Kidney epithelial cell (primary cell): ENCODE results near the gene CSF2. TPM values are rescaled to one million over a fixed set of nuclear protein-coding genes. Genes with fewer than 3 reads are reported as not detected.

Experiments
- DNase-seq: peaks from one replicate; pipeline ENCODE4 v3.0.0-alpha.2; 2010; ENCODE audit warnings: low read depth
- H3K27me3 ChIP-seq: 2 replicates; pipeline ENCODE4 v1.6.0; 2011; ENCODE audit warnings: low read length; ENCODE audit not compliant: control insufficient read depth, insufficient read depth
- H3K36me3 ChIP-seq: 2 replicates; pipeline ENCODE4 v1.5.1; 2011; ENCODE audit warnings: low read length; ENCODE audit not compliant: control insufficient read depth, insufficient read depth
- H3K4me3 ChIP-seq: 2 replicates; pipeline ENCODE4 v1.5.1; 2011; ENCODE audit warnings: low read depth, mild to moderate bottlenecking, control low read depth, low read length
- total RNA-seq: library from RNA; depleted of rRNA; stranded (reverse); fragments of >200 nt; gene quantifications from 2 replicates; pipeline ENCODE4 v1.2.3, GENCODE V29; 2015
- TF ChIP-seq, protein P1 (sequence below): IDR thresholded peaks from 2 replicates; pipeline ENCODE4 v1.5.1; 2011; ENCODE audit warnings: mild to moderate bottlenecking, moderate library complexity, low read length, control low read depth, inconsistent platforms; ENCODE audit not compliant: insufficient read depth, poor library complexity, severe bottlenecking

The CSF2 gene
- total RNA-seq, 1 donor from 2014 or later: 10.5 TPM

DNA sequence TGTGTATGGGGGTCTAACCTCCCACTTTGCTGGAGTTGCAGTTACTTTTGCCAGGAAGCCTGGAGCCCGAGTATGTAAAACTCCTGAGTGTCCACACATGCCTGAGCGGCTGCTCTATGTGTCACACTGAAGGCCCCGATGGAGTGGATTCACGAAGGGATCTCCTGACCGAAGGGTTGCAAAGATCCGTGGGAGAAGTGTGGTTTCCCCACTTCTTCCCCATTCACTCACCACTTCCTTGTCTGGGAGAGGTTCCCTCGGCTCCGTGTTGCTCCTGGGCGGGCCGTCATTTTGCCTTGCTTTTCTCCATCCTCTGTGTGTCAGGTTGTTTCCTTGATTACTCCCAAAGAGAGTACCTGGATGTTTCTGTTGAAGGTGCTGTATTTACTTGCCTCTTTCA lies 29.4 kb upstream of the CSF2 start:
- Histone ChIP-seq H3K27me3 (peaks cover 11% of the 10 kb centered on the region), H3K36me3 (no peaks in the 10 kb centered on the region), H3K4me3 (no peak overlapping the region)
- no peak for DNase-seq
- TF ChIP-seq, protein P1, sequence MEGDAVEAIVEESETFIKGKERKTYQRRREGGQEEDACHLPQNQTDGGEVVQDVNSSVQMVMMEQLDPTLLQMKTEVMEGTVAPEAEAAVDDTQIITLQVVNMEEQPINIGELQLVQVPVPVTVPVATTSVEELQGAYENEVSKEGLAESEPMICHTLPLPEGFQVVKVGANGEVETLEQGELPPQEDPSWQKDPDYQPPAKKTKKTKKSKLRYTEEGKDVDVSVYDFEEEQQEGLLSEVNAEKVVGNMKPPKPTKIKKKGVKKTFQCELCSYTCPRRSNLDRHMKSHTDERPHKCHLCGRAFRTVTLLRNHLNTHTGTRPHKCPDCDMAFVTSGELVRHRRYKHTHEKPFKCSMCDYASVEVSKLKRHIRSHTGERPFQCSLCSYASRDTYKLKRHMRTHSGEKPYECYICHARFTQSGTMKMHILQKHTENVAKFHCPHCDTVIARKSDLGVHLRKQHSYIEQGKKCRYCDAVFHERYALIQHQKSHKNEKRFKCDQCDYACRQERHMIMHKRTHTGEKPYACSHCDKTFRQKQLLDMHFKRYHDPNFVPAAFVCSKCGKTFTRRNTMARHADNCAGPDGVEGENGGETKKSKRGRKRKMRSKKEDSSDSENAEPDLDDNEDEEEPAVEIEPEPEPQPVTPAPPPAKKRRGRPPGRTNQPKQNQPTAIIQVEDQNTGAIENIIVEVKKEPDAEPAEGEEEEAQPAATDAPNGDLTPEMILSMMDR: no peak

DNA sequence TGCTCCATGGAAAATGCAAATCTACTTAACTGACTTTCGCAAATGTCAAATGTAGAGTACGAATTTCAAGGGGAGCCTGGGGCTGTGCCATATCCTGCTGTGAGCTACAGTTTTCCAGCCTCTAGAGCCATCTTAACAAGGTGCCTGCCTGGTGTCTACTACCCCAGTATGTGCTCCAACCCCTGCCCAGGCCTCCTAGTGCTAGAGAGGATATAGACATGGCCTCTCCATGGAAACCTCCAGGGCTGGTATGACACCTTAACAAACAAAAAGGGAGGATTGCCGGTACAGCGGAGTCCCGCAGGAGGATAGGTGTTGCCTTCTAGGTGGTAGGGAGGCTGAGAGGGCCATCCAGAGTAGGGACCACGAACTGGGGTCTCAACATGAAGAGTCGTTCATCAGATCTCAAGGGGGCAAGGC lies 26.7 kb upstream of the CSF2 start:
- peaks cover 10% of the 10 kb centered on the region for H3K27me3 ChIP-seq
- DNase-seq: no peak

DNA sequence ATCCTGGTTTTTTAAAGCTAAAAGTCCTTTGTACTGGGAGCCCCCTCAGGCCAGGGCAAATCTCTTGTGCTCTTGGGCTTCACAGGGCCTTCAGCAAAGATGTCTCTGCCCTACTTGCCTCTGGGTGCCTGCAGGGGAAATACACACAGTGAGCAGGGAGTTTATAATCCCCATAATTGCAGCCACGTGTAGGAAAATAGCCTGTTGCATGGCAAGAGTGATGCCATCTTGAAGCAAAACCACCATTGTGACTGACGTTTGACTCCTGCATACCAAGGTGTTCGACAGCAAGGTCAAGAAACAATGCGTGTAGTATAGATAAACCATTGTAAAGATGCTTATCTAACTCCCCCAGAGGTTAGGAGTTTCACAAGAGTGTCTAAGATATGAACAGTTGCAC lies 24.5 kb upstream of the CSF2 start:
- no peaks in the 10 kb centered on the region for H3K36me3 ChIP-seq
- DNase-seq: no peak
- TF ChIP-seq, protein P1: no peak
- H3K27me3 ChIP-seq: peaks cover 5% of the 10 kb centered on the region
- H3K4me3 ChIP-seq: no peak overlapping the region

More for the DNA sequence above, 26.7 kb upstream of the CSF2 start:
- Histone ChIP-seq H3K36me3 (no peaks in the 10 kb centered on the region), H3K4me3 (no peak overlapping the region)
- TF ChIP-seq, protein P1: no peak

DNA sequence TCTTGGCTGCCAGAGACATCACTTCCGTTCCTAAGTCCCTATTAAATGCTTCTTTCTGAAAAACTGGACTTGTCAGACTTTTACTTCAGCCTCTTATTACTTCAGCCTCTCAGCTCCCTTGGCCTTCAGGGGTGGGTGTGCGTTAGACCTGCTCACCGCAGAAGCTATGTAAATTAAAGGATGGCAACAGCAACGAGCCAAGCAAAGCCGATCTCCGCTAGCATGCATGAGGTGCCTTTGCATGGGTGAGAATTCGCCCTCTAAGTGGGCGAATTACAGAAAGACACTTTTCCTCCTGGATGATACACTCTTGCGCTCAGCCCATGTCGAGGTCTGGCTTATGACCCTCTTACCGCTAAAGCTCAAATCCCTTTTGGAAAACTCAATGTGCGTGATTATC lies 24.0 kb upstream of the CSF2 start:
- DNase-seq: no peak
- no peaks in the 10 kb centered on the region for H3K36me3 ChIP-seq
- H3K27me3 ChIP-seq: peaks cover 5% of the 10 kb centered on the region
- no peak overlapping the region for H3K4me3 ChIP-seq
- TF ChIP-seq, protein P1: no peak

DNA sequence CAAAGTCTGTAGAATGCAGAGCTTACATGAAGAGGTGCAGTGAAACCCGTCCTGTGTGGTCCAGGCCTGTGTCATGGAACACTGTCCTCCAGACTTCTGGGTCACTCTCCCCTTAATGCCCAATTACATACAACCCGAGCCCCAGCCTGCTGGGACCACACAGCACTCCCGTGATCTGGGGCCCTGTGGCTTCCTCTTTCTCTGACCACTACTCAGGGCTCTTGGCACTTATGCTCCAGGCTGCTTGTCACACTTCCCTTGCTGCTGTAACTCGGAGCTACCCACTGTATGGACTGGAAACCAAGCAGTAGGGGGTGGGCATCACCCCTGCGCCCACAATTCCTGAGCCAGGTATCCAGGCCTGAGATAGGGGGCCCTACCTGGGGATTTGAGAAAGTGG lies 23.5 kb upstream of the CSF2 start:
- Histone ChIP-seq H3K36me3 (no peaks in the 10 kb centered on the region), H3K27me3 (peaks cover 5% of the 10 kb centered on the region), H3K4me3 (no peak overlapping the region)
- TF ChIP-seq, protein P1: no peak
- no peak for DNase-seq
